Measurements from ENCODE around the gene ANKRD16. TPM values are rescaled to one million over a fixed set of nuclear protein-coding genes. Genes with fewer than 3 reads are reported as not detected.

ANKRD16 gene
- total and polyA plus RNA-seq, 2 donors from 2014 or later, result 6.7 to 7.1 TPM

DNA sequence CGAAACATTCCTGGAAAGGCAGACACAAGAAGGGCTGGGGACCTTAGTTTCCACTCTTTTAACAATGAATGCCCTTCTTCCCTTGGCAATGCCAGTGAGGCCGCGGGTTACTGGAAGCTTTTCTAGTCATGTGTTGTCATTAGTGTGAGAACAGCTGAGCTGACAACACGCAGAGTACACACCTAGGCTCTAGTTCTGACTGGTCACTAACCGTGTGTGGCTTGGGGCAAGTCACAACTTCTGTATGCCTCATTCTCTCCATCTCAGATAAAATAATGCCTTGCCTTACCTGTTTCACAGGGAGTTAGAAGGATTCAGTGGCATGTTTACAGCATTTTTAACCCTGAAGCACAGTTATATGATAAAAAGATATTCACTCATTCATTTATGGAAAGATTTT is 32.1 kb upstream of the ANKRD16 start:
- Histone ChIP-seq H3K9ac (ENCODE audit: low read length in 3 of 3) (no peak overlapping the region), H3K4me3 (ENCODE audit: low read length in 3 of 3) (no peak overlapping the region), H3K27me3 (ENCODE audit: control insufficient read depth, insufficient read depth, low read length) (no peaks in the 10 kb centered on the region), H3K9me3 (ENCODE audit: control insufficient read depth in 2 of 3, insufficient read depth in 1 of 3, low read length in 3 of 3) (no peaks in the 10 kb centered on the region), H3K4me1 (ENCODE audit: control insufficient read depth in 2 of 3, insufficient read depth in 2 of 3, low read depth in 1 of 3, low read length in 3 of 3) (no peaks in the 10 kb centered on the region), H3K27ac (ENCODE audit: low read depth in 2 of 2, low read length in 2 of 2) (no peak overlapping the region), H3K36me3 (ENCODE audit: control insufficient read depth in 2 of 3, insufficient read depth in 3 of 3, low read length in 3 of 3) (peaks cover 4 to 87% (median 59%) of the 10 kb centered on the region in 3 donors)
- no peak for FAIRE-seq
- intact Hi-C loops (cut with DNase I), result no loop called here
- no peak for DNase-seq
- TF ChIP-seq, protein P1, sequence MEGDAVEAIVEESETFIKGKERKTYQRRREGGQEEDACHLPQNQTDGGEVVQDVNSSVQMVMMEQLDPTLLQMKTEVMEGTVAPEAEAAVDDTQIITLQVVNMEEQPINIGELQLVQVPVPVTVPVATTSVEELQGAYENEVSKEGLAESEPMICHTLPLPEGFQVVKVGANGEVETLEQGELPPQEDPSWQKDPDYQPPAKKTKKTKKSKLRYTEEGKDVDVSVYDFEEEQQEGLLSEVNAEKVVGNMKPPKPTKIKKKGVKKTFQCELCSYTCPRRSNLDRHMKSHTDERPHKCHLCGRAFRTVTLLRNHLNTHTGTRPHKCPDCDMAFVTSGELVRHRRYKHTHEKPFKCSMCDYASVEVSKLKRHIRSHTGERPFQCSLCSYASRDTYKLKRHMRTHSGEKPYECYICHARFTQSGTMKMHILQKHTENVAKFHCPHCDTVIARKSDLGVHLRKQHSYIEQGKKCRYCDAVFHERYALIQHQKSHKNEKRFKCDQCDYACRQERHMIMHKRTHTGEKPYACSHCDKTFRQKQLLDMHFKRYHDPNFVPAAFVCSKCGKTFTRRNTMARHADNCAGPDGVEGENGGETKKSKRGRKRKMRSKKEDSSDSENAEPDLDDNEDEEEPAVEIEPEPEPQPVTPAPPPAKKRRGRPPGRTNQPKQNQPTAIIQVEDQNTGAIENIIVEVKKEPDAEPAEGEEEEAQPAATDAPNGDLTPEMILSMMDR (IDR thresholded peaks at IDR 0.05; ENCODE audit: borderline replicate concordance, extremely low read depth, insufficient read depth), result no peak

- Histone ChIP-seq H3K9me3 (ENCODE audit: control insufficient read depth in 2 of 3, insufficient read depth in 1 of 3, low read length in 3 of 3) (no peaks in the 10 kb centered on the region), H3K4me1 (ENCODE audit: control insufficient read depth in 2 of 3, insufficient read depth in 2 of 3, low read depth in 1 of 3, low read length in 3 of 3) (no peaks in the 10 kb centered on the region), H3K36me3 (ENCODE audit: control insufficient read depth in 2 of 3, insufficient read depth in 3 of 3, low read length in 3 of 3) (peaks cover 7 to 92% (median 71%) of the 10 kb centered on the region in 3 donors), H3K27me3 (ENCODE audit: control insufficient read depth, insufficient read depth, low read length) (no peaks in the 10 kb centered on the region), H3K9ac (ENCODE audit: low read length in 3 of 3) (no peak overlapping the region), H3K4me3 (ENCODE audit: low read length in 3 of 3) (no peak overlapping the region), H3K27ac (ENCODE audit: low read depth in 2 of 2, low read length in 2 of 2) (no peak overlapping the region)
- TF ChIP-seq, protein P1 (IDR thresholded peaks at IDR 0.05; ENCODE audit: borderline replicate concordance, extremely low read depth, insufficient read depth), result no peak
- FAIRE-seq (no peak), DNase-seq (no peak)
- intact Hi-C loops (cut with DNase I), result no loop called here
Observed at GRCh38 chr10:5919568-5919967, 29.9 kb upstream of the ANKRD16 start.

DNA sequence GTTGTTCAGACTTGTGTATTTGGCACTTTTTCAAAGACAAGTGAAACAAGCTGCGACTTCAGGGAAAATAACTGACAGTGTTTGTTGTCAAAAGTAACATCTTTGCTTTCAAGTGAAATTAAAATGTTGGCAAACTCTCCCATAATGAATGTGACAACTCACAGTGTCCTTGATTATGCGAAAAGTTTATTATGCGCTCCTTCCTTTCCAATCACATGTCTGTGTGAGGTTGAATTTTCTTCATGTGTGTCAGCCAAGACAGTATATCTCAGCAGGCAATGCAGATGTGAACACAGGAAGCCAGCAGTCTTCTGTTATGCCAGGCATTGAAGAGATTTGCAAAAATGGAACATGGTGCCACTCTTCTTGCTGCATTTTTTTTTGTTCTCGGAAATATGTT is 29.1 kb upstream of the ANKRD16 start:
- H3K36me3 ChIP-seq (ENCODE audit: control insufficient read depth in 2 of 3, insufficient read depth in 3 of 3, low read length in 3 of 3), result peaks cover 7 to 91% (median 68%) of the 10 kb centered on the region in 3 donors
- FAIRE-seq (no peak), DNase-seq (no peak)
- no peak overlapping the region for H3K27ac ChIP-seq (ENCODE audit: low read depth in 2 of 2, low read length in 2 of 2)
- H3K4me1 ChIP-seq (ENCODE audit: control insufficient read depth in 2 of 3, insufficient read depth in 2 of 3, low read depth in 1 of 3, low read length in 3 of 3), result no peaks in the 10 kb centered on the region
- H3K9me3 ChIP-seq (ENCODE audit: control insufficient read depth in 2 of 3, insufficient read depth in 1 of 3, low read length in 3 of 3), result no peaks in the 10 kb centered on the region
- H3K27me3 ChIP-seq (ENCODE audit: control insufficient read depth, insufficient read depth, low read length), result no peaks in the 10 kb centered on the region
- H3K9ac ChIP-seq (ENCODE audit: low read length in 3 of 3), result no peak overlapping the region
- H3K4me3 ChIP-seq (ENCODE audit: low read length in 3 of 3), result no peak overlapping the region
- TF ChIP-seq, protein P1 (IDR thresholded peaks at IDR 0.05; ENCODE audit: borderline replicate concordance, extremely low read depth, insufficient read depth), result no peak
- intact Hi-C loops (cut with DNase I), result no loop called here

DNA sequence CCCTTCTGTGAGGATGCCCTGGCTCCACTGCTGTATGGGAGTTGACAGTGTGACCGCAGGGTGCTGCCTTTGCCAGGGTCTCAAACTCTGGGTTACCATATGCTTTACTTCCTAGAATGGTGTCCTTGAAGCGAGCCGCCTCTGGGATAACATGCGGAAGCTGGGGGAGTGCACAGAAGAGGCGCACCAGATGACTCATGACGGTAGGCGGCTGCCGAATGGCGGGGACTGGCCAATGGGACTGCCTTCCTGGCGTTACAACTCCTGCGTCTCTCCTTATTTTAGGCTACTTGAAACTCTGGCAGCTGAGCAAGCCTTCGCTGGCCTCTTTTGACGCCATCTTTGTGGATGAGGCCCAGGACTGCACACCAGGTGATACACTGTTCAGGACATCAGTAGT is 27.6 kb upstream of the ANKRD16 start:
- TF ChIP-seq, protein P1 (IDR thresholded peaks at IDR 0.05; ENCODE audit: borderline replicate concordance, extremely low read depth, insufficient read depth), result no peak
- Histone ChIP-seq H3K36me3 (ENCODE audit: control insufficient read depth in 2 of 3, insufficient read depth in 3 of 3, low read length in 3 of 3) (peaks cover 7 to 83% (median 67%) of the 10 kb centered on the region in 3 donors), H3K4me1 (ENCODE audit: control insufficient read depth in 2 of 3, insufficient read depth in 2 of 3, low read depth in 1 of 3, low read length in 3 of 3) (no peaks in the 10 kb centered on the region), H3K27ac (ENCODE audit: low read depth in 2 of 2, low read length in 2 of 2) (no peak overlapping the region), H3K4me3 (ENCODE audit: low read length in 3 of 3) (no peak overlapping the region), H3K27me3 (ENCODE audit: control insufficient read depth, insufficient read depth, low read length) (no peaks in the 10 kb centered on the region), H3K9ac (ENCODE audit: low read length in 3 of 3) (no peak overlapping the region), H3K9me3 (ENCODE audit: control insufficient read depth in 2 of 3, insufficient read depth in 1 of 3, low read length in 3 of 3) (no peaks in the 10 kb centered on the region)
- intact Hi-C loops (cut with DNase I), result no loop called here
- FAIRE-seq (no peak), DNase-seq (no peak)

All from kidney (tissue), 14 donors.